Activated naive CD4-positive, alpha-beta T cell (primary cell): ENCODE data around the gene TMEM163.
"Not testable (repeated sequence)": the region's sequence is repeated elsewhere in the genome, so short reads cannot be mapped to it uniquely, and the experiment has no call there.

Experiments used
- DNase-seq, 4 experiments: peaks; one replicate each; lab custom pipeline; 2025; lab: John Stamatoyannopoulos, UW

The TMEM163 gene

DNA sequence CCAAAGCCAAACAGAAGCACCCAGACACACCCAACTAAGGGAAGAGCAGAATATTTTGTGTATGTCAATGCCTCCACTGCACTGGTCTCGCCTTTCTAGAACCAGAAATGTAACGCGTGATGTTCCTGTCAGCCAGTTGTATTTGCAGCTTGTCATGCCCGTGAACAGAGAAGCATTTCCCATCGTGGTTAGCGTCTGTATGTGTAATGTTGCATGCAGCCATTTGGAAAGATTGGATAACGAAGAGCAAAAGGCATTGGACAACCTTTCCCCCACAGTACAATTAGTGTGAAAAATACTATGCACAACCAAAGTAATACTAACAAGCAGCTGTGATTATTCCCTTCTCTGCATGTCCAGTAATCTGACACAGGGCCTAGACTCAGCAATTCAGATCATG is 140.5 kb downstream of the TMEM163 start:
- DNase-seq: no peak

DNA sequence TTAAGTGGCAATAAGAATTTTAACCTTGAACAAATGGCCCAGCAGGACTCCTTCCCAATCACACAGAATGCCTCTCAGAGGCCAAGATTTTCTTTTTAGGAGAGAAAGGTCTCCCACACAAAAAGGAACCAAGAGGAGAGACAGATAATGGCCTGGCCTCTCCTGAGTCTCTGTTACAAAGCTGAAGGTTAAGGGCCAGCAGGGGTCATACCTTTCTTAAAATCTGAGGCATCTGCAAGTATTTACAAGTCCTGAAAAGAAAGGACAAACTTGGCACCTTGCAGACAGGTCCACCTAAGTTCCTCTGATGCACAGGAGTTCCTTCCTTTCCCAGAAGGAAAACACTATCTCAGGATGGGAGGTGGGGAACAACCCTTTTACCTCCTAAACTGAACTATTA is 142.3 kb downstream of the TMEM163 start:
- DNase-seq: no peak

DNA sequence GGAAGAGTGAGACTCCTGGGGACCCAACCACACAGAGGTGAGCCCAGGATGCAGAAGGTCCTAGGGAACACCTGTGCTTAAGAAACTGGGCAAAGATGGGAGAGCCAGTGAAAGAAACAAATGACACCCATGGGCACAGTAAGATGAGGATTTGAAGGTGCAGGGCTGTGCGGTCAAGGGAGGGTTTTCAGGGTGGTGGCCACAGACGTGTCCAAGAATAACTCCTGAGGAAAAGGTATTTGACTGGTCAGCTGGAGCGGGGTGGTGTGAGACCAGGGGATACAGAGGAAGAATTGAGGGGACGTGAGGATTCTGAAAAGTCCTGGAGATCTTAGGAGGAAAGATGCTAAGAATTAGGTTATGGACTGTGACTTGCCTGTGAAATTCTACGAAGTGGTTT is 142.9 kb downstream of the TMEM163 start:
- no peak for DNase-seq

DNA sequence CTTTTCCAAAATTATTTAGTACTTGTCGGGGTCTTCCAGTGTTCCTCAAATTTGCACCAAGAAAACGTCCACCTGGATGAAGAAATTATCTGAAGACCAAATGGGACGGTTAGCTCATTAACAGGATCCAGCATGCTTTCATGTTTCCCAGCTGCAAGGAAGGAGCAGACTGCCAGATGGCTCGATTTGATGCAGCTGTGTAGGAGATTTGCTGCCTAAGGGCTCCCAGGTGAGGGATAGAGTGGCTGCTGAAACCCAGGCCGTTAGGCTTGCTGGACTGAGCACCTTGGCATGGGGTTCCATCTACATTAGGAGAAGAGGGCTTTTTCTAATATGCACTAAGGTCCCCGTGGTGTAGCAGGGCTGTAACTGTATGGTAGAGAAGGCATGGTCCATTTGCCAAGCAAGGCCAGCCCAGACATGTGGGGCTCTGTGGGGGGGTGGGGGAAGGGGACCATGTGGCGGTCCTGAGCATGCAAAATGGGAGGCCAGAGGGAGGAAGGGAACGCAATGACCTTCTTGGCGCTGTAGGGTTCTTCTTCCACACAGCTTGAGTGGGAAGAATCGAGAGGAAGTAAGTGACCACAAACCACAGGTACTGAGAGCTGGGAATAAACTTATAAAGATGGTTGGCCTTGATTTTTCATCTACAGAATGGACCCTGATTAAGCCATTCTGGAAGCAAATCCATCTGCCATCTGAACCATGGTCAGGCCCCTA is 144.0 kb downstream of the TMEM163 start:
- DNase-seq: no peak

DNA sequence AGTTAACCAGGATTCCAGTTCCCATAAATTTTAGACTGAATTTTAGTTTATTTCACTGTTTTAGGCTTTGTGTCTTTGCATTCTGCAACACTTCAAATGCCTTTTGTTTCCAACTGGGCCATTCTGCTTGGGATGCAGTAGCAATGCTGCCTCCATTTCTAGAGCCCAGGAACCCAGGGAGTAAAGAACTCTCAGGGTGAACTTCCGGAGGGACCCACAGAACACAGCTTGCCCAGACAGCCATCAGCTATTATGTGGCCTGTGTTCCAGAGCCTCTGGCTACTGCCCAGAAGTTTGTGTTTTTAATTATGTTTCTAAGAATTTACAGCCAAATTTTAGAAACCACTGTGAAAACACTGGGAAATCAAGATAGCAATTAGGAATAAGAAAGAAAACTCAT is 145.1 kb downstream of the TMEM163 start:
- no peak for DNase-seq

DNA sequence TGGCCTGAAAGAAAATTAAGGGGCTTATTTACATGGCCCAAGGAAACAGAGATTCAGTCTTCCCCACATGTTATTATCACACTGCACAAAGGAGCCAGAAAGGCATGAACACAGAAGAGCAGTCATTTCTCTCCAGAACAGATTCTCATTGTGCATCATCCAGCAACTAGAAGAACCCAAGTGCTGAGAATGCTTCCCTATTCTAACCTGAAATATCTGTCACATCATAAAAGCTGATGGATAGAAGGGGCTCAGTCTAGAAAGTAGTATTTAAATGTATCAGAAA is 145.8 kb downstream of the TMEM163 start:
- DNase-seq: no peak

DNA sequence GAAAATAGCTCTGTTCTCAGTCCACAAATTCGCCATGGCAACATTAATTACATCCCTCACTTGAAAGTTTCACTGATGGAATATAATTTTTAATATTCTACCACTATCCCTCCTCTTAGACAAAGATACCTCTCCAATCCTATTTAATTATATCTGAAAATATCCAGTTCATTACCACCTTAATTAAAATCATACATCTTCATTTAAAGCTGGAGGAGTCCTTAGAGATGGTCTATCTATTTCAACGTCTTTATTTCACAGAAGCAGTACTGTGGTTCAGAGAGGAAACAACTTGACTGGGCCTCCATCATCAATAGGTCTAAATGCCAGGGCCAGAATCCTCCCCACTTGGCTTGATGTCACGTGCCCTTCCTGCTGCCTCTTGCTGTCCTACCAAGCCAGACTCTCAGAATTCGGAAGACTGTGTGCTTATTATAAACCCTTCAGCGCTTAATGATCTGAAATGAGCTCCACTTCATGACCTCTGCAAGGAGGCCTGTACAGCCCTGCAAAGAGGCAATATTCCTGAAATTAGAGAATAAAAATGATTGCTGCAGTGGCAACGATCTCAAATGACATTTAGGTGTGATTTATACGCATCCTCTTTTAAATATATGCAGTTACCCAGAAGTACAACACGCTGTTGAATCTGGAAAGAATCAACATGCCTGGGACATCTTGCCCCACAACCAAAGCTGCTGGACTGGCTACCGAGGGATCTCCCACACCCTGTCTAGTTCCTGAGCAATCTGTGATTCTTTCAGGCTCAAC is 146.3 kb downstream of the TMEM163 start:
- no peak for DNase-seq

DNA sequence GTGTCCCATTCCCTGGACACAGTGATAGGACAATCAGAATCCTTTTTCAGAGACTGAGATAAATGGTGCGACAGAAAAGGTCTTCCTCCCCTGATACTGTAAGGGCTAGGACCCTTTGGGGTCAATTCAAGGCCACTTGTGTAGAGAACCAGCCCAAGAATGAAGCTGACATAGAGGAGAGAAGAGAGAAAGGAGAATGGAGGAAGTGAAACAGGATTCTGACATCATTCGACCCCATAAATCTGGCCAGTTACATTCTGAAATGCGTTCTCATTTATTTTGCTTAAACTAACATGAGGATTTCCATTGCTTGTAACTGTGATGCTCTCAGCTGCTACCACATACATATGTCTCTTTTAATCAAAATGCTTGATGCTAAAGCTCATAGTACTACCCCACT is 148.1 kb downstream of the TMEM163 start:
- DNase-seq: no peak

DNA sequence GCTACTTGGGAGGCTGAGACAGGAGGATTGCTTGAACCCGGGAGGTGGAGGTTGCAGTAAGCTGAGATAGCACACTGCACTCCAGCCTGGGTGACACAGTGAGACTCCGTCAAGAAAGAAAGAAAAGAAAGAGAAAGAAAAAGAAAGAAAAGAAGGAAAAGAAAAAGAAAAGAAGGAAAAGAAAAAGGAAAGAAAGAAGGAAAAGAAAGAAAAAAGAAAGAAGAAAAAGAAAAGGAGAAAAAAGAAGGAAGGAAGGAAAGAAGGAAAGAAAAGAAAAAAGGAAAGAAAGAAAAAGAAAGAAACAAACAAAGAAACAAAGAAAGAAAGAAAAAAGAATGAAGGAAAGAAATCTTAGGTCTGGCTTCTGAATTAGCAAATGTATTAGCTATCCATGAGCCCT is 150.4 kb downstream of the TMEM163 start:
- no peak for DNase-seq

DNA sequence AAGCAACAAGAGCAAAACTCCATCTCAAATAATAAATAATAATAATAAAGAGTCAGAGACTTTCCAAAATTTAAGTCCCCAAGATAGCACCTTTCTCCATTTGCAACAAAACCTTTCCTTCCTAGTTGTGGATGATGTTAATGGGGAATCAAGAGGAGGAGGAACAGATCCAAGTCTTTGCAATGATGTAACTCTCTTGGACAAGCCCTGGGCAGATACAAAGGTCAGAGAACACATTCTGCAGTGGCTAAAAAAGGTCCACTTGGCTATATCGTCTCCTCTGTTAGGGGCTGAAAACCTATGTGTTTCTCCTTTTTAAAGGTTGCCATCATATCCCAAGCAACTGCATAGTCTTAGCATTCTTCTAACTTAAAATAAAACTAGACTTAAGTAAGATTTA is 151.1 kb downstream of the TMEM163 start:
- DNase-seq: no peak

DNA sequence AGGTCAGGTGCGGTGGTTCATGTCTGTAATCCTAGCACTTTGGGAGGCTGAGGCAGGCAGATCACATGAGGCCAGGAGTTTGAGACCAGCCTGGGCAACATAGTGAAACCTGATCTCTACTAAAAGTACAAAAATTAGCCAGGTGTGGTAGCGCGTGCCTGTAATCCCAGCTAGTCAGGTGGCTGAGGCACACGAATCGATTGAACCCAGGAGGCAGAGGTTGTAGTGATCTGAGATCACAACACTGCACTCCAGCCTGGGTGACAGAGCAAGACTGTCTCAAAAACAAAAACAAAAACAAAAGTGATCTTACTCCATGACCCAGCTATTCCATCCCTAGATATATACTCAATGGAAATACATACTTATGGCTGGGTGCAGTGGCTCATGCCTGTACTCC is 153.8 kb downstream of the TMEM163 start:
- DNase-seq: not testable (repeated sequence)

DNA sequence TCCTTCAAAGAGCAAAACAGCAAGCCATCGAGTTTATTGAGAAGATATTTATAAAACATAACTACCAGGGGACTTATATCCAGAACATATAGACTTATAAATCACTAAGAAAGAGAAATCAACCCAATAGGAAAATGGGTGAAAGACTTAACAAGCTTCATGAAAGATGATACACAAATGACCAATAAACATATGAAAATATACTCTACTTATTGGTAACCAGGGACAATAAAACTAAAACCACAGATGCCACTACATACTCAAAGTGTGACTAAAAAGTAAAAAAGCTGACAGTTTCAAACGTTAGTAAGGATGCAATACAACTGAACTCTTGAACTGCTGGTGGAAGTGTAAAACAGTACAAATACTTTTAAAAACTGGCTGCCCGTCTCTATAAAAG is 154.3 kb downstream of the TMEM163 start:
- DNase-seq: no peak

DNA sequence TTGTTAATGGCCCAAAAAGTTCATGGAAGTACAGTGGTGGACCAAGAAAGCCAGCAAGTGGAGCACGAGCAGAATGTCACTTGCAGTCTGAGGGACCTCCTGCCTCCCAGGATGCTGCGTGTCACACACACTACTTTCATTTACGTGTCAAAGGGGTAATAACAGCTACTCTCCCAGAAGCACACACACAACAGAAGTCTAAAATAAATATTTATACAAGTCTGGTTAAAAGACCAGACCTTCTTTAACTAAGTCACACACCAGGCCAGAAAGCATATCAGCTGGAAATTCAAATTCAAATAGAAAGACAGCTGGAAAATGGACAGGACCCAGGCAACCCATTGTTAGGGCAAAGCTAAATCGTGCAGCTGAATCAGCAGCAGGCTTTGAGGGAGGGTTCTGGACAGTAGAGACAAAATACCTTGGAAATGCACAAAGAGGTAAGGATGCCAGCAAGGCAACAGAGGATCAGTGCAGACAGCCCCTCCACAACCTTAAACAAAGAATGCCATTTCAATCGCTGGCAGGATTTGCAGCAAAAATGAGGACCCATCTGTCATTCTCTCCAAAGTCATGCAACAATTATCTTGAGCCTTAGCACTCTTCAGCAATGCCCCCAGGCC is 160.5 kb downstream of the TMEM163 start:
- DNase-seq: no peak

DNA sequence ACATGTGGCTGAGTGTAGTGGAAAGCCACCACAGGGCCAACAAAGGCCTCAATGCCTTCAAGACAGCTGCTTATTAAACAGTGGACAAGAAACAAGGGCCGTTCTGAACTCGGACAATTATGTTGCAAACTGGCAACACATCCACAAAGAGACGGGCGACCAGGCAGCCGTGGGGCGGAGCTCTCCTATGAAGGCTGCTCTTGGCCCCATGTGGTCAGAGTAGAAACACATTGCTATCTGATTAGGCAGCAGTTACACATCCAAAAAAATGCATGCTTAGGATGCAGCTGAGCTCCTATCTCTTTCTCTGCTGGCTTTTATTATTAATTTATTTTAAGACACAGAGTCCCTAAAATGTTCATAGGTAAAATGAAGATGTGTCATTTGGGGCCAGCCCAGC is 163.4 kb downstream of the TMEM163 start:
- DNase-seq: no peak

DNA sequence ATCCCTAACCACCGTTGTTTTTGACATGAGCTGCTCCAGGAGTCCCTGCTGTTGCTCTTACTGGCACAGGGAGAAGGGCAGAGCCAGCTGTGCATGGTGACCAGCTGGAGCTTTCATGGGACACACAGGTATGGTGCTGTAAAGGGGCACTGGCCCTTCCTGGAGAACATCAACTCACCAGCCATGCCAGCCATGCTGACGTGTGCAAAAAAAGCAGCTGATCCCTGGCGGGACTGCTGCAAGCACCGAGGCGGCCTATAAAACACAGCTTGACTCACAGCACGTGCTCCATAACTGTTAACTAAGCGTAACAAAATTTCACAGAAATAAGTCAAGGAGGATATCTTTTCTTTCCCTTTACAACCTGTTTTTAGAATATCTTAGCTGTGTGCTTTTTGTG is 165.1 kb downstream of the TMEM163 start:
- no peak for DNase-seq

DNA sequence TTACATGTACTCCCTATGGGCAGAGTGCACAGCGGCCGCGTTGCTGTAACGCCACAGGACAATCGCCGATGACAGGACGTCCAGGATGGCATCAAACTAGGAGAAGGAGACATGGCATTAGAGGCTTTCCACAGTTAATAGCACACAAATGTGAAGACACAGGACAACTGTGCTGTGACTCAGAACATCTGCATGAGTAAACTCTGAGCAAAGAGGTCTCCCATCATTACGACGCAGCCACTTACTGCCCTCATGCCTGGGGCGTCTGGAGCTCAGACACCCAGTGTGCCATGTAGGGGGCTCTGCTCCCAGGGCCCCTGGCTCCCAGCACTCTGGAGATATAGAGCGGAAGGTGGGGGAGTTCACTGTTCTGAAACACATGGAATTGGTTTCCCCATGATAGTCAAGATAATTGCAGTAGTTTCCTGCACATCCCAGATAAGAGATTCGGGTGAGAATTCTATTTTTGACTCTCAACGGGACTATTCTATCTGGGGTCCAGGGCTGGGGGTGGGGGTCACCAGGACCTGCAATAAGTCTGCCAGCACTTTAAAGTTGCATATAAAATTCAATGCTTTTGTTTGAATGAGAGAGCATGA is 168.1 kb downstream of the TMEM163 start:
- DNase-seq: no peak

DNA sequence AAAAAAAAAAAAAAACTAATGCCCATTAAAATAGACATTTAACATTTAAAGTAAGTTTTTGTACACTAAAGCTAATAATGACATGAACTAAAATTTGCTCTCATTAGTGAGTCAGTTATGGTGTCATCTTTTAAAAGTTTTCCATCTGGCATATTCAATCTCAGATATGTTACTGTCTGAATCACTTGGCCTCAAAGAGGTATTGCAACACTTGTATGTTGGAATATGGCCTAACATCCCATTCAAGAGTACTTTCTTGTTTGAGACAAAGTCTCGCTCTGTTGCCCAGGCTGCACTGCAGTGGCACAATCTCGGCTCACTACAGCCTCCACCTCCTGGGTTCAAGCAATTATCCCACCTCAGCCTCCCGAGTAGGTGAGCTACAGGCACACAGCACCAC is 169.7 kb downstream of the TMEM163 start:
- DNase-seq: no peak

DNA sequence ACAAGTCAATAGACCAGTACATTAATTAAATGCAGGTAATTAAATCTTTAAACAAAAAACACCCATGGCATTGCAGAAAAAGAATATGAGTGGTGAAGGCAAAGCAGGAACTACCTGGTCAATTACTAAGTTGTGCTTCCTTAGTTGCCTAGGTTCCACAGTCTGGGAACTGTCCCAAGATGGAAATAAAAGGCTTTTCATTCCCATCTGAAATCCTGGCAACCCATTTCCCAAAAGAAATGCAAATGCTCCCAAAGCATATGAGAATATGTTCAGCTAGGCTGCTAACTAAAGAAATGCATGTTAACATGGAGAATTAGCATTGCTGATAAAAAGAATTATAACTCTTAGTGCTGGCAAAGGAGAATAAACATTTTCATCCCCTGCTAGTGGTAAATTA is 177.8 kb downstream of the TMEM163 start:
- DNase-seq: no peak

DNA sequence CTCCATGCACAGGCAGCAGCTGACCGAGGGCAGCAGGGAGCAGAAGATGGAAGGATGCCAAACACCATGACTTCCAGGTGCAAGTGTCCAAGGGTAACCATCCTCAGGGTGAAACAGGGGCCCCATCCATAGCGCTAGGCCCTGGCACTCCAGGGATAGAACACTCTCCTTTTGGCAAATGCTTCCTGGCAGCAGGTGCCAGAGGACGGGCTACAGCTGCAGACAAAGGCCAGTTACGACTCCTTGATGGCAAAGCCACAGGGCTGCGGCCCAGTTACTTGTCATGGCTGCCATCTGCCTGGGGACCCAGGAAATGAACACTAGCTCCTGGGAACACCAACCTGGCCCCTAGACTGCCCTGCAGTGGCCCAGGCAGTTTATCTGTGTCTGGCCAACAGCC is 178.8 kb downstream of the TMEM163 start:
- DNase-seq: no peak

DNA sequence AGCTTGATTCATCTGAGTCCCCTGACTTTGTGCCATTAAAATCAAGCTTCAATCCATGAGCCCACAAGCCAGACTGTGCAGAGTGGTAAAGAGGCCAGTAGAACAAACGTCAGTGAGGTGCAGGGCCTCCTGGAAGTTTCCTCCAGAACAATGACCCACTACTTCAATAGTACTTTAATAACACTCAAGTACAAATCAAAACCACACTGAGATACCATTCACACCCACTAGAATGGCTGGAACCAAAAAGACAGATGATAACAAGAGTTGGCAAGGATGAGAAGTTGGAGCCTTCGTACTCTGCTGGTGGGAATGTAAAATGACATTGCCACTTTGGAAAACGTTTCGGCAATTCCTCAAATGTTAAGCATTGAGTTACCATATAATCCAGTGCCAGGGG is 181.1 kb downstream of the TMEM163 start:
- DNase-seq: no peak

DNA sequence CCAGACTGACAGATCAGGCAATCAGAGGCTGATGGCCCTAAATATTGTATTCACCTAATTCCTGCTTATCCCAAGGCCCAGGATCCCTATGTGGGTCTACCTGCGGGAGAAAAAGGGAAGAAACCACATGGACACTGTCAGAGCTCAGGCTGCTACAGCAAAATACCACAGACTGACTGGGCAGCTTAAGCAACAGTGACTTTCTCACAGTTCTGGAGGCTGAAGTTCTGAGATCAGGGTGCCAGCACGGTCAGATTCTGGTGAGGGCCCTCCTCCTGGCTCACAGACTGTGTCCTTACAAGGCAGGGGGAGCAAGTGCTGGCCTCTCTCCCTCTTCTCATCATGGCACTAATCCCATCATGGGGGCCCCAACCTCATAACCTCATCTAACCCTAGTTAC is 181.7 kb downstream of the TMEM163 start:
- DNase-seq: no peak

DNA sequence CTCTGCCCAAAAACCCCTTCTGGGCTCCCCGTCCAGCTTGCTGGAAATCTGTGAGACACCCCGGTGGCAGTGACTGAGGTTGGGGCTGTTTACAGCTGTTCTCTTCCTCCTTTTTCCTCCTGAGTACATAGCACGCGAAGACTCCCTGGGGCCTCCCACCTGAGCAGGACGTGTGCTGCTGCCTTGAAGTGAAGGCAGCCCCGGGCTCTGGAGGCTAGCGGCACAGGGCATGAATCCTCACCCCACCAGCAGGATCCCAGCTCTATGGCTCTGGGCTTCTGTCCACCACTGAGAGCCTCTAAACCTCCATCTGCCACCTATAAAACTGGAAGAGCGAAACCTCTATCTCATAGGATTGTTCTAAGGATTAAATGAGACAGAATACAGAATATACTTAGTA is 182.5 kb downstream of the TMEM163 start:
- no peak for DNase-seq

DNA sequence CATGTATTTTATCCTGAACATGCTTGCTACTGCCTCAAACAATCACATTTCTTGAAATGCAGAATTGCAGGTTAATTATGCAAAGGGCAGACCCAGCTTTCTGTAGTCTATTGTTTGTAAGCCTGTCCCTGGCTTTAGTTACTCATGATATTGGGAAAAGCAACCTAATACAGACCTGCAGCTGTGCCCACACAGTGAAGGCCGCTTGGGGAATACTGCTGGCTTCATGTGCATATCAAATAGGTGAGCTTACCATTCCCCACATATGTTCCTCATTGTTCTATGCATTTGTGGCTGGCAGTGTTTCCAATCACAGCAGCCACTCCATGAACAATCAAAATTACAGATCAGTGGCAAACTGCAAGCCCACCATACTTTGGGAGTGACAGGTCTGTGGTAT is 186.3 kb downstream of the TMEM163 start:
- DNase-seq: no peak
